Endothelial cell of umbilical vein (primary cell): ENCODE measurements around the gene TAF11L5. TPM values are rescaled to one million over a fixed set of nuclear protein-coding genes. Genes with fewer than 3 reads are reported as not detected.

Source experiments
- BruUV-seq: library from RNA; stranded (reverse); fragments of 400-500 nt; replicated peaks from 2 replicates; lab custom pipeline; 2021; lab: Mats Ljungman, UMichigan
- CTCF ChIA-PET: fragments of 300-600, 350-600 bp; sonication (Branson Sonifier 250); formaldehyde crosslinking; loops from one replicate; lab custom pipeline; 2021; ENCODE audit warnings: antibody characterized with exemption, inconsistent platforms; lab: Charles Lee
- POLR2A ChIA-PET: fragments of 300-600, 350-600 bp; sonication (Branson Sonifier 250); formaldehyde crosslinking; loops from one replicate; lab custom pipeline; 2021; ENCODE audit warnings: antibody characterized with exemption, inconsistent platforms; lab: Charles Lee
- DNase-seq: peaks from one replicate; pipeline ENCODE4 v3.0.0-alpha.2; 2011; ENCODE audit warnings: low read depth, low spot score
- FAIRE-seq: peaks from 2 replicates; lab custom pipeline; 2011; peaks lifted over from hg19 to GRCh38; lab: Jason Lieb, UNC
- H2AFZ ChIP-seq: 2 replicates; pipeline ENCODE4 v1.6.0; 2012; ENCODE audit warnings: low read depth, low read length, control low read depth, inconsistent platforms
- H3K27ac ChIP-seq: 2 replicates; pipeline ENCODE4 v1.5.1; 2011; ENCODE audit warnings: low read depth, mild to moderate bottlenecking, control low read depth, low read length, moderate library complexity; ENCODE audit not compliant: insufficient read depth
- H3K27me3 ChIP-seq, 2 experiments: 2 replicates each; pipeline versions ENCODE4 v1.6.0 to v1.6.1; 2011; ENCODE audit warnings: low read length in 2 of 2, mixed read lengths in 1 of 2; ENCODE audit not compliant: control insufficient read depth in 2 of 2, insufficient read depth in 2 of 2
- H3K36me3 ChIP-seq, 2 experiments: 2 replicates in 1 of 2; 3 replicates in 1 of 2; pipeline ENCODE4 v1.5.1; 2011; ENCODE audit warnings: low read length in 2 of 2, mild to moderate bottlenecking in 1 of 2, moderate library complexity in 1 of 2; ENCODE audit not compliant: control insufficient read depth in 2 of 2, insufficient read depth in 2 of 2; ENCODE audit errors: extremely low read depth in 1 of 2
- H3K4me1 ChIP-seq: 3 replicates; pipeline ENCODE4 v1.5.1; 2011; ENCODE audit warnings: mild to moderate bottlenecking, low read length; ENCODE audit not compliant: control insufficient read depth, insufficient read depth; ENCODE audit errors: extremely low read depth
- H3K4me2 ChIP-seq: 2 replicates; pipeline ENCODE4 v1.6.1; 2011; ENCODE audit warnings: low read length, control low read depth, mixed read lengths; ENCODE audit not compliant: insufficient read depth
- H3K4me3 ChIP-seq, 3 experiments: fragments of 200-600 bp in 1 of 3; sonication (generic), shearing (Covaris generic) in 1 of 3; replicated peaks in 1 of 3; 2 replicates each; pipeline ENCODE4 v1.5.1; 2011 to 2016; ENCODE audit warnings: control low read depth in 3 of 3, low read length in 3 of 3, mild to moderate bottlenecking in 2 of 3, inconsistent platforms in 1 of 3, low read depth in 1 of 3, moderate library complexity in 1 of 3; ENCODE audit not compliant: insufficient read depth in 1 of 3
- H3K79me2 ChIP-seq: 2 replicates; pipeline ENCODE4 v1.6.0; 2012; ENCODE audit warnings: low read length, inconsistent platforms; ENCODE audit not compliant: control insufficient read depth, insufficient read depth
- H3K9ac ChIP-seq: replicated peaks from 2 replicates; pipeline ENCODE3; 2011; ENCODE audit warnings: low read length, control low read depth; ENCODE audit not compliant: insufficient read depth; ENCODE audit errors: extremely low read depth
- H3K9me1 ChIP-seq: replicated peaks from 3 replicates; pipeline ENCODE4 v1.6.0; 2011; ENCODE audit warnings: mild to moderate bottlenecking, low read length; ENCODE audit not compliant: control insufficient read depth, insufficient read depth; ENCODE audit errors: extremely low read depth
- H3K9me3 ChIP-seq: replicated peaks from 2 replicates; pipeline ENCODE4 v1.5.1; 2012; ENCODE audit warnings: low read length, inconsistent platforms; ENCODE audit not compliant: control insufficient read depth, insufficient read depth
- H4K20me1 ChIP-seq: replicated peaks from 2 replicates; pipeline ENCODE3; 2011; ENCODE audit warnings: mild to moderate bottlenecking, low read length; ENCODE audit not compliant: control insufficient read depth, insufficient read depth; ENCODE audit errors: extremely low read depth
- CTCF ChIP-seq, 2 donors: IDR thresholded peaks; 1 replicate in 1 of 2; 2 replicates in 1 of 2; pipeline ENCODE4 v1.5.1; 2011; ENCODE audit warnings: low read length in 2 of 2, mild to moderate bottlenecking in 2 of 2, moderate library complexity in 2 of 2, control low read depth in 1 of 2, inconsistent platforms in 1 of 2, low read depth in 1 of 2; ENCODE audit not compliant: insufficient read depth in 1 of 2; ENCODE audit errors: extremely low read depth in 1 of 2
- EZH2 ChIP-seq: IDR thresholded peaks from 2 replicates; pipeline ENCODE4 v1.6.1; 2012; ENCODE audit warnings: borderline replicate concordance, low read depth, mild to moderate bottlenecking, moderate library complexity, low read length, inconsistent platforms; ENCODE audit not compliant: severe bottlenecking
- FOS ChIP-seq: IDR thresholded peaks from 2 replicates; pipeline ENCODE4 v1.6.1; 2011; ENCODE audit warnings: mild to moderate bottlenecking, low read length, moderate library complexity, borderline replicate concordance; ENCODE audit not compliant: insufficient read depth
- GATA2 ChIP-seq: IDR thresholded peaks from 2 replicates; pipeline ENCODE4 v1.7.0; 2011; ENCODE audit warnings: low read depth, mild to moderate bottlenecking, moderate library complexity, mixed read lengths, low read length; ENCODE audit not compliant: insufficient read length, insufficient read depth
- JUN ChIP-seq: IDR thresholded peaks from 2 replicates; pipeline ENCODE4 v1.6.1; 2011; ENCODE audit warnings: borderline replicate concordance, low read depth; ENCODE audit not compliant: insufficient read length, insufficient read depth
- MAX ChIP-seq: IDR thresholded peaks from 2 replicates; pipeline ENCODE4 v1.6.1; 2011; ENCODE audit not compliant: insufficient read depth, insufficient read length
- MYC ChIP-seq: IDR thresholded peaks from one replicate; pipeline ENCODE4 v1.6.1; 2011; ENCODE audit warnings: mild to moderate bottlenecking, low read depth, low read length
- POLR2A ChIP-seq: IDR thresholded peaks from 2 replicates; pipeline ENCODE4 v1.6.1; 2012; ENCODE audit warnings: low read depth, mild to moderate bottlenecking, control low read depth, low read length
- POLR2AphosphoS5 ChIP-seq: IDR thresholded peaks from 2 replicates; pipeline ENCODE4 v1.6.1; 2012; ENCODE audit warnings: low read depth, mild to moderate bottlenecking, control low read depth, low read length, moderate library complexity; ENCODE audit not compliant: insufficient read depth
- dilution Hi-C: fragments of 300-500 bp; cut with MboI; formaldehyde crosslinking; loops from one replicate; pipeline ENCODE4 v1.15.0; 2019; ENCODE audit warnings: low sequenced_read_pairs; ENCODE audit not compliant: extremely low pct_ligation_motif_present
- intact Hi-C: fragments of 100-400 bp; cut with micrococcal nuclease; formaldehyde crosslinking; loops from one replicate; pipeline ENCODE4 v1.10.0; 2022
- polyA plus RNA-seq, 4 experiments: library from polyadenylated mRNA; depleted of rRNA in 3 of 4; stranded (reverse) in 3 of 4; unstranded in 1 of 4; fragments of >200 nt; gene quantifications; 2 replicates each; pipeline versions ENCODE4 v1.2.1 to v1.2.3, GENCODE V29; 2011 to 2012; ENCODE audit warnings: missing spikeins in 1 of 4
- total RNA-seq: library from RNA; stranded (reverse); gene quantifications from 2 replicates; pipeline ENCODE4 v1.2.3, GENCODE V29; 2021

The TAF11L5 gene
- total and polyA plus RNA-seq, 2 donors (not counting 3 experiments of a cell fraction or from before 2014, with no cell fraction given) = not detected

- ChIA-PET POLR2A (no interaction called here), CTCF (no interaction called here)
- no peaks in the 10 kb centered on the region for H3K9me1 ChIP-seq
- FAIRE-seq (no peak), DNase-seq (no peak)
- H3K79me2 ChIP-seq = no peaks in the 10 kb centered on the region
- no peak for TF ChIP-seq MYC
- no peak for TF ChIP-seq POLR2AphosphoS5
- no peak for TF ChIP-seq JUN
- TF ChIP-seq FOS = no peak
- no peak for TF ChIP-seq MAX
- no peak for TF ChIP-seq GATA2
- TF ChIP-seq EZH2 = no peak
- TF ChIP-seq CTCF (IDR thresholded peaks at IDR 0.05; ENCODE audit: extremely low read depth in 1 of 2, insufficient read depth in 1 of 2, low read depth in 1 of 2, low read length in 2 of 2) = no peak
- TF ChIP-seq POLR2A = no peak
- H3K36me3 ChIP-seq = no peaks in the 10 kb centered on the region
- no peak overlapping the region for H3K4me3 ChIP-seq
- no peaks in the 10 kb centered on the region for H3K9me3 ChIP-seq
- intact Hi-C loops (no loop called here), dilution Hi-C loops (no loop called here)
- H4K20me1 ChIP-seq = no peaks in the 10 kb centered on the region
- H3K4me2 ChIP-seq = no peak overlapping the region
- no peak overlapping the region for H3K9ac ChIP-seq
- H3K27ac ChIP-seq = no peak overlapping the region
- H2AFZ ChIP-seq = no peak overlapping the region
- no TSS peak for BruUV-seq
- no peaks in the 10 kb centered on the region for H3K4me1 ChIP-seq
- no peaks in the 10 kb centered on the region for H3K27me3 ChIP-seq
Measured at GRCh38 chr5:17492770-17493169, 32.3 kb upstream of the TAF11L5 start.
